Esophagus muscularis mucosa (tissue), 4 donors: ENCODE data around the gene ZBTB7C. TPM values are rescaled to one million over a fixed set of nuclear protein-coding genes. Genes with fewer than 3 reads are reported as not detected.

ENCODE experiments used
- DNase-seq: peaks from one replicate; pipeline ENCODE4 v3.0.0-alpha.2; 2017; ENCODE audit errors: extremely low spot score
- H3K27ac ChIP-seq, 4 donors: fragments of 200-600 bp; sonication (generic); replicated peaks in 1 of 4; 1 replicate in 3 of 4; 2 replicates in 1 of 4; pipeline ENCODE4 v1.5.1; 2016 to 2019; ENCODE audit warnings: mild to moderate bottlenecking in 1 of 4
- H3K27me3 ChIP-seq, 4 donors: fragments of 200-600 bp; sonication (generic); one replicate each; pipeline versions ENCODE4 v1.5.1 to v1.6.0; 2016 to 2019
- H3K36me3 ChIP-seq, 4 donors: fragments of 200-600 bp; sonication (generic); one replicate each; pipeline ENCODE4 v1.5.1; 2016 to 2019
- H3K4me1 ChIP-seq, 4 donors: fragments of 200-600 bp; sonication (generic); one replicate each; pipeline ENCODE4 v1.5.1; 2016 to 2019
- H3K4me3 ChIP-seq, 4 donors: fragments of 200-600 bp; sonication (generic); 1 replicate in 2 of 4; 2 replicates in 2 of 4; pipeline ENCODE4 v1.5.1; 2016 to 2019; ENCODE audit warnings: mild to moderate bottlenecking in 4 of 4, moderate library complexity in 1 of 4
- H3K9me3 ChIP-seq, 4 donors: fragments of 200-600 bp; sonication (generic); 1 replicate in 3 of 4; 2 replicates in 1 of 4; pipeline ENCODE4 v1.5.1; 2016 to 2019
- CTCF ChIP-seq, 3 experiments: fragments of 200-600 bp in 2 of 3; fragments of 450-650 bp in 1 of 3; sonication (generic) in 2 of 3; IDR thresholded peaks; one replicate each; pipeline ENCODE4 v1.5.1; 2017 to 2019; ENCODE audit warnings: antibody characterized with exemption in 3 of 3, mild to moderate bottlenecking in 2 of 3, moderate library complexity in 1 of 3
- EP300 ChIP-seq: sonication (generic); formaldehyde crosslinking; IDR thresholded peaks from one replicate; pipeline ENCODE4 v1.6.1; 2017; ENCODE audit warnings: antibody characterized with exemption
- POLR2A ChIP-seq: fragments of 450-650 bp; IDR thresholded peaks from one replicate; pipeline ENCODE4 v1.6.1; 2017; ENCODE audit warnings: antibody characterized with exemption, moderate library complexity, mild to moderate bottlenecking, low read depth
- POLR2AphosphoS5 ChIP-seq, 2 donors: sonication (generic); formaldehyde crosslinking; IDR thresholded peaks; one replicate each; pipeline ENCODE4 v1.6.1; 2017; ENCODE audit warnings: antibody characterized with exemption in 2 of 2
- WGBS: methylation state at CpG from one replicate; pipeline ENCODE4 v1.1.5; 2018; 5-methylcytosine and 5-hydroxymethylcytosine counted together
- intact Hi-C: fragments of 100-400 bp; cut with DNase I; formaldehyde crosslinking; loops from one replicate; pipeline ENCODE4 v1.15.1; 2023
- total RNA-seq, 4 donors: library from RNA; depleted of rRNA; stranded (reverse); fragments of >200 nt; gene quantifications; one replicate each; pipeline versions ENCODE4 v1.1.0 to v1.2.1, GENCODE V29; 2016

ZBTB7C gene
- total RNA-seq, 4 donors from 2014 or later = 6.3 to 13.2 (median 9.1) TPM

- H3K9me3 ChIP-seq = no peaks in the 10 kb centered on the region
- no peak for DNase-seq
These were observed 309.0 kb downstream of the ZBTB7C start for GRCh38 chr18:48100165-48100575.

GRCh38 chr18:48099481-48100164, 309.6 kb downstream of the ZBTB7C start:
- Histone ChIP-seq H3K9me3 (no peaks in the 10 kb centered on the region), H3K27ac (no peak overlapping the region), H3K4me1 (no peaks in the 10 kb centered on the region), H3K4me3 (no peak overlapping the region), H3K27me3 (no peaks in the 10 kb centered on the region), H3K36me3 (no peaks in the 10 kb centered on the region)
- TF ChIP-seq CTCF (IDR thresholded peaks at IDR 0.05) = no peak
- no peak for TF ChIP-seq POLR2A
- no peak for TF ChIP-seq EP300
- WGBS = 67% methylated on average over 7 of the region's 8 CpGs
- DNase-seq = no peak
- intact Hi-C loops = no loop called here

More at GRCh38 chr18:48100165-48100575, 309.0 kb downstream of the ZBTB7C start:
- H3K36me3 ChIP-seq = no peaks in the 10 kb centered on the region
- 39% methylated on average over 8 of the region's 8 CpGs for WGBS
- TF ChIP-seq POLR2AphosphoS5 (IDR thresholded peaks at IDR 0.05) = no peak
- no peak for TF ChIP-seq EP300
- TF ChIP-seq POLR2A = no peak
- TF ChIP-seq CTCF (IDR thresholded peaks at IDR 0.05) = no peak
- intact Hi-C loops = no loop called here
- no peak overlapping the region for H3K27ac ChIP-seq
- no peaks in the 10 kb centered on the region for H3K27me3 ChIP-seq
- no peak overlapping the region for H3K4me3 ChIP-seq
- H3K4me1 ChIP-seq = no peaks in the 10 kb centered on the region

GRCh38 chr18:48098538-48098937, 310.6 kb downstream of the ZBTB7C start:
- Histone ChIP-seq H3K27me3 (no peaks in the 10 kb centered on the region), H3K4me3 (no peak overlapping the region), H3K27ac (no peak overlapping the region), H3K36me3 (no peaks in the 10 kb centered on the region), H3K4me1 (no peaks in the 10 kb centered on the region), H3K9me3 (no peaks in the 10 kb centered on the region)
- 94% methylated on average over 6 of the region's 6 CpGs for WGBS
- intact Hi-C loops = no loop called here
- TF ChIP-seq POLR2A = no peak
- DNase-seq = no peak

- H3K4me3 ChIP-seq = no peak overlapping the region
- intact Hi-C loops = no loop called here
- no peaks in the 10 kb centered on the region for H3K4me1 ChIP-seq
- no peaks in the 10 kb centered on the region for H3K27me3 ChIP-seq
- DNase-seq = no peak
- no peaks in the 10 kb centered on the region for H3K36me3 ChIP-seq
- WGBS = 72% methylated on average over 3 of the region's 3 CpGs
- TF ChIP-seq POLR2A = no peak
- TF ChIP-seq CTCF (IDR thresholded peaks at IDR 0.05) = no peak
- no peak for TF ChIP-seq EP300
- TF ChIP-seq POLR2AphosphoS5 (IDR thresholded peaks at IDR 0.05) = no peak
- no peak overlapping the region for H3K27ac ChIP-seq
- no peaks in the 10 kb centered on the region for H3K9me3 ChIP-seq
These were observed 311.2 kb downstream of the ZBTB7C start for GRCh38 chr18:48098007-48098406.

- H3K4me1 ChIP-seq = no peaks in the 10 kb centered on the region
- 81% methylated on average over 8 of the region's 8 CpGs for WGBS
- TF ChIP-seq POLR2A = no peak
- no peak for TF ChIP-seq POLR2AphosphoS5 (IDR thresholded peaks at IDR 0.05)
- TF ChIP-seq CTCF (IDR thresholded peaks at IDR 0.05) = no peak
- no peak for TF ChIP-seq EP300
- intact Hi-C loops = no loop called here
- DNase-seq = no peak
- H3K27ac ChIP-seq = no peak overlapping the region
- no peaks in the 10 kb centered on the region for H3K9me3 ChIP-seq
- H3K27me3 ChIP-seq = no peaks in the 10 kb centered on the region
- no peaks in the 10 kb centered on the region for H3K36me3 ChIP-seq
- no peak overlapping the region for H3K4me3 ChIP-seq
These were observed 313.5 kb downstream of the ZBTB7C start for GRCh38 chr18:48095726-48096125.
